Measurements from ENCODE around the gene FOXP1.

DNA sequence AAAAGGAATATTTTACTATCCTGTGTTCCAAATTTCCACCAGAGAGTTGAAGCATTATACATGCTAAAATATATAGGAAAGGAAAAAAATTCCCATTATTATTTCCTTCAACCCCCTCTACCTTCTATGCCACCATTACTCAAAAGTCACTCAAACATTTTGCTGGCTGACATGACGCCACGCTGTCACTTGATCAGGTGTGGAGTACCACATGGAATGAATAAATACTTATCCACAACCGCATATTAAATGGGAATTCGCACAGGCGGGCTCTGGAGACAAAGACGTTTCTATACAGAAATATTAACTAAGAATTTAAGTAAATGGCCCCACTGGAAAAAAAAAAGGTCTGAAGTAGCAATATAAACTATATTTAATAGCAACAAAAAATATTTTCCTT is 266.4 kb downstream of the FOXP1 start:
- no peak for TF ChIP-seq EZH2 (IDR thresholded peaks at IDR 0.05; ENCODE audit: borderline replicate concordance, insufficient read depth, low read depth, low read length, poor library complexity, severe bottlenecking)
- TF ChIP-seq, protein P1, sequence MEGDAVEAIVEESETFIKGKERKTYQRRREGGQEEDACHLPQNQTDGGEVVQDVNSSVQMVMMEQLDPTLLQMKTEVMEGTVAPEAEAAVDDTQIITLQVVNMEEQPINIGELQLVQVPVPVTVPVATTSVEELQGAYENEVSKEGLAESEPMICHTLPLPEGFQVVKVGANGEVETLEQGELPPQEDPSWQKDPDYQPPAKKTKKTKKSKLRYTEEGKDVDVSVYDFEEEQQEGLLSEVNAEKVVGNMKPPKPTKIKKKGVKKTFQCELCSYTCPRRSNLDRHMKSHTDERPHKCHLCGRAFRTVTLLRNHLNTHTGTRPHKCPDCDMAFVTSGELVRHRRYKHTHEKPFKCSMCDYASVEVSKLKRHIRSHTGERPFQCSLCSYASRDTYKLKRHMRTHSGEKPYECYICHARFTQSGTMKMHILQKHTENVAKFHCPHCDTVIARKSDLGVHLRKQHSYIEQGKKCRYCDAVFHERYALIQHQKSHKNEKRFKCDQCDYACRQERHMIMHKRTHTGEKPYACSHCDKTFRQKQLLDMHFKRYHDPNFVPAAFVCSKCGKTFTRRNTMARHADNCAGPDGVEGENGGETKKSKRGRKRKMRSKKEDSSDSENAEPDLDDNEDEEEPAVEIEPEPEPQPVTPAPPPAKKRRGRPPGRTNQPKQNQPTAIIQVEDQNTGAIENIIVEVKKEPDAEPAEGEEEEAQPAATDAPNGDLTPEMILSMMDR (IDR thresholded peaks at IDR 0.05), result no peak

Measured in B cell (primary cell).